ENCODE results near the gene CDH1. TPM values are rescaled to one million over a fixed set of nuclear protein-coding genes. Genes with fewer than 3 reads are reported as not detected.
A peak's percentile ranks its signal among the peaks of the same experiment; 100 is the strongest.

Gene CDH1
- total RNA-seq (10 to 100 TPM in 6 of 7 donors, 1 to 10 TPM in 1; 9.2 to 35.9 (median 16.1) TPM), polyA plus RNA-seq (1 to 10 TPM; 5.2 to 6.9 (median 5.4) TPM)
- long read RNA-seq, donor 1: 0 reads
- long read RNA-seq, donor 2, full-length matches to known transcripts: 6 of 6 reads
- long read RNA-seq, donor 2, partial matches to known transcripts: 0 of 6 reads
- long read RNA-seq, donor 2, other reads (novel, unspliced or antisense): 0 of 6 reads

GRCh38 chr16:68737046-68737729 is at the start of gene CDH1:
TSS of gene CDH1 (plus strand) at chr16:68737292. CDS start at chr16:68737416, 124 bp downstream.
- Histone ChIP-seq H3K4me1 (peaks cover 6 to 39% (median 25%) of the 10 kb centered on the region in 6 donors), H3K4me3 (peak within 1 kb of the TSS in 7 of 8 donors; percentile 16 to 58 (median 30)), H3K27me3 (replicated peaks in 1 of 7) (peaks cover 0 to 53% (median 27%) of the 10 kb centered on the region in 7 donors), H3K9me3 (no peaks in the 10 kb centered on the region), H3K36me3 (no peaks in the 10 kb centered on the region), H3K27ac (peak within 1 kb of the TSS in 2 of 8 donors; percentile 46 to 54)
- no peak for TF ChIP-seq CTCF (IDR thresholded peaks at IDR 0.05 in 8 of 11, conservative IDR thresholded peaks at IDR 0.05 in 3 of 11)
- TF ChIP-seq POLR2AphosphoS5 (IDR thresholded peaks at IDR 0.05): peak in 1 of 3 donors; percentile 30
- intact Hi-C loops (cut with DNase I; ENCODE audit: low total_unique reads): no loop called here
- 2 to 3% (median 3%) methylated on average over 29 to 63 of the region's 63 CpGs for WGBS, 5 donors
- DNase-seq: peak; percentile 79

- Histone ChIP-seq H3K9me3 (no peaks in the 10 kb centered on the region), H3K27me3 (replicated peaks in 1 of 7) (no peaks in the 10 kb centered on the region), H3K4me1 (no peaks in the 10 kb centered on the region), H3K4me3 (no peak overlapping the region), H3K36me3 (peaks cover 0 to 22% (median 0%) of the 10 kb centered on the region in 6 donors), H3K27ac (no peak overlapping the region)
- WGBS, 5 donors: 91 to 97% (median 92%) methylated on average over 3 to 5 of the region's 5 CpGs
- TF ChIP-seq CTCF (IDR thresholded peaks at IDR 0.05 in 8 of 11, conservative IDR thresholded peaks at IDR 0.05 in 3 of 11) (no peak), POLR2A (IDR thresholded peaks at IDR 0.05) (no peak), POLR2AphosphoS5 (IDR thresholded peaks at IDR 0.05) (no peak)
- no peak for DNase-seq
- intact Hi-C loops (cut with DNase I; ENCODE audit: low total_unique reads): no loop called here
Measured at GRCh38 chr16:68689921-68690320, 47.2 kb upstream of the CDH1 start.

GRCh38 chr16:68695575-68695974 is 41.5 kb upstream of the CDH1 start:
- H3K9me3 ChIP-seq: no peaks in the 10 kb centered on the region
- intact Hi-C loops (cut with DNase I; ENCODE audit: low total_unique reads): no loop called here

More at GRCh38 chr16:68695575-68695974, 41.5 kb upstream of the CDH1 start:
- Histone ChIP-seq H3K36me3 (peaks cover 0 to 30% (median 0%) of the 10 kb centered on the region in 6 donors), H3K27me3 (replicated peaks in 1 of 7) (no peaks in the 10 kb centered on the region), H3K27ac (no peak overlapping the region), H3K4me1 (peaks cover 0 to 21% (median 9%) of the 10 kb centered on the region in 6 donors), H3K4me3 (no peak overlapping the region)
- WGBS, 5 donors: 79 to 90% (median 86%) methylated on average over 11 of the region's 11 CpGs
- DNase-seq: no peak
- TF ChIP-seq CTCF (IDR thresholded peaks at IDR 0.05 in 8 of 11, conservative IDR thresholded peaks at IDR 0.05 in 3 of 11) (no peak), POLR2A (IDR thresholded peaks at IDR 0.05) (no peak), POLR2AphosphoS5 (IDR thresholded peaks at IDR 0.05) (no peak)

All from spleen (tissue), 13 donors.